HT1080 (cell line): ENCODE results near the gene GPR137. TPM values are rescaled to one million over a fixed set of nuclear protein-coding genes. Genes with fewer than 3 reads are reported as not detected.
A peak's percentile ranks its signal among the peaks of the same experiment; 100 is the strongest.
"Not testable (repeated sequence)": the region's sequence is repeated elsewhere in the genome, so short reads cannot be mapped to it uniquely, and the experiment has no call there.

ENCODE experiments used
- DNase-seq: peaks from one replicate; pipeline ENCODE4 v3.0.0-alpha.2; 2015; ENCODE audit warnings: low read depth
- total RNA-seq: library from RNA; depleted of rRNA; stranded (reverse); fragments of >200 nt; shearing (Covaris generic); gene quantifications from 2 replicates; pipeline ENCODE4 v1.2.3, GENCODE V29; 2014

GPR137 gene
- total RNA-seq, 1 experiment from 2014 or later = 36.7 TPM

DNA sequence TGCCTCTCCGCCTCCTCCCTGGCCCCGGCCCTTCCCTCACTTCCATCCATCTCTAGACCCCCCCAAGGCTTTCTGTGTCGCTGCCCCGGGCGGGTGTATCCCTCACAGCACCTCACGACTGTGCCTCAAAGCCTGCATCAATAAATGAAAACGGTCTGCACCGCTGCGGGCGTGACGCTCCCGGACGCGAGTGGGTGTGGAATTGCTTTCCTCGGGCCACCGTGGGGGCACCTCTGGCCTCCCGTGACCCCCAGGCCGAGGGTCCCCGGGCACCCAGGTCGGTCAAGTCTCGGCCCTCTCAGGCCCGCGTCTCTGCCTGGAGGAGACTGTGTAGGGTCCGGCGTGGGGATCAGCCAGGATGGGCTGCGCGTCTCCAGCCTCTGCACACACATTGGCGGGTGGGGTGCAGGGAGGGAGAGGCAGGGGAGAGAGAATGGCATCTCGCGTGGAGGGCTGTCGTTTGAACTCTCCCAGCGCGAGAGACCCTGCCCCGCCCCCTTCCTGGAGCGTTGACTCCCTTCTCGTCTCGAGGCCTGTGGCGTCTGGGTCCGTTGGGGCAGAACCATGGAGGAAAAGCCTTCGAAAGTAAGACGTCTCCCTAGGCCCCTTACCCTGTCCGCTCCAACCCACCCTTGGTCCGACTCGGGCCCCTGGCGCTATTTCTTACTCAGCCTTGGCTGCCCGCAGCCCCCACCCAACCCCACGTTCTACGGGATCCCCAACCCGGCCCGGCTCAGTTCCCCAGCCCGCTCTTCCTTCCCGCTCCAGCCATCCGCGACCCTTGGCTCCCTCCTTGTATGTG, 14.4 kb downstream of the GPR137 start, which contains the start of gene CATSPERZ:
CATSPERZ (plus strand) TSS at position 512 of the 802 bp plus-strand sequence; CDS start at position 565, 53 bp downstream.
- no peak for DNase-seq

DNA sequence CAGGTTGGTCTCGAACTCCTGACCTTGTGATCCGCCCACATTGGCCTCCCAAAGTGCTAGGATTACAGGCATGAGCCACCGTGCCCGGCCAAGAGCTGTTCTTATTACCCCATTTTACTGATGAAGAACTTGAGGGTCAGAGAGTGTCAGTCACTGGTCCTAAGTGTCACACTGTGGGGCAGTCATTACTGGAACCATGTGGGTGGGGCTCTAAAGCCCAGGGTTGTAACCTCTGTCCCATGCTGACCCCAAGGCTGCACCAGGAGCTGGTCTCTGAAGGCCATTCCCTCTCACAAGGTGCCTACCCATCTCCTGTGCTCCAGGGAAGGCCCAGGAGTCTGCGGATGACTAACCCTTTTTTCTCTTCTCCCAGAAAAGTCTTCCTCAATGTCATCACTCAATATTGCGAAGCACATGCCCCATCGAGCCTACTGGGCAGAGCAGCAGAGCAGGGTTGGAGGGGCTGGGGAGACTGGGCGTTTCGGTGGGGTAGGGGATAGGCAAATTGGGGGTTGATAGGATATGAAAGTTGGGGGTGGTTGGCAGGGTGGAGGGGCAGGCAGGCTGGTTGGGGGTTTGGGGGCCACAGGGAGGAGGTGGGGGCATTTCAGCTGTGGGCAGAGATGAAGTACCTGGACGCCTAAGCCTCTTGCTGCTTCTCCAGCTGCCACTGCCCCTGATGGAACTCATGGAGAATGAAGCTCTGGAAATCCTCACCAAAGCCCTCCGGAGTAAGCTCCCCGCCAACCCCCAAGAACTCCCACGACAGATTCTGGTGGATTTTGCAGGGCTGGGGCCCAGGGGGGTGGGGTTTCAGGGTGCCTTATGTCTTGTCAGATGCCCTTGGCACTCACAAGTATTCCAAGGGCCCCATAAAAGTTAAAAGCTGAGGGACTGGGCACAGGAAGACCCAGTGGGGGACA, 17.7 kb downstream of the GPR137 start:
- DNase-seq = no peak

DNA sequence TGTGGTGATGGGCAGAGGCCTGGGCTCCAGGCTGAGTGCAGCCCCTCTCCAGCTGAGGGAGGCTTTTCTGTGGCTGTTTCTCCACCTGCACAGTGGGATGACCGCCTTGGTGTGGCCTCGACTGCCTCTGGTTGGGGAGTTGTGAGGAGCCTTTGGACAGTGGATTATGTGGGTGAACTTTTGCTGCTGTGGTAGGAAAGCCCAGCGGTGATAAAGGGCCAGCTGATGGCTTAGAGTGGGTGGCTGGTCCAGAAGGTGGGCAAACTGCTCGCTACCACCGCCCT, 18.3 kb downstream of the GPR137 start:
- no peak for DNase-seq

DNA sequence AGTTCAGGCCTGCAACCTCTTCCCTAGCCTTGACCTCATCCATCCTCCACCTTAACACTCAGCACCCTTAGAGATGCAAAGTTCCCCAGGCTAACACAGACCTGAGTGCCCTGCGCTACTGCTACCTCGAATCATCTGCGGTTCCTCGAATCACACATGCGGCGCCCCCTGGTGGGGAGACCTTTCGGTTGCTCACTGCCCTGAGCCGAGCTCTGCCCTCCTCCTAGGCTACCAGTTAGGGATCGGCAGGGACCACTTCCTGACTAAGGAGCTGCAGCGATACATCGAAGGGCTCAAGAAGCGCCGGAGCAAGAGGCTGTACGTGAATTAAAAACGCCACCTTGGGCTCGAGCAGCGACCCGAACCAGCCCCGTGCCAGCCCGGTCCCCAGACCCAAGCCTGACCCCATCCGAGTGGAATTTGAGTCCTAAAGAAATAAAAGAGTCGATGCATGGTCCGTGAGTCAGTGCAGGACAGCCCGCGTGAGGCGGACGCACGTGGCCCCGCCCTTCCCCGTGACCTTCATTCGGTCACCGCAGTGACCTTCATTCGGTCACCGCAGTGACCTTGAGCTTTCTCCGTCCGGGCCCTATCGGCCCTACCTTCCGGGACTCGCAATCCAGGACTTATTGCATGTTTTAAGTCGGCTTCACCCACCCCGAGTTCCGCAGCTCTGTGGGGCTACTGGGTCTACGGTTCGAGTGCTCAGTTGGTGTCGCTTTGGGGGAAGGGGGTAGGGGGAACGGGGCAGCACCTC, 18.8 kb downstream of the GPR137 start:
- DNase-seq = peak; percentile 94

DNA sequence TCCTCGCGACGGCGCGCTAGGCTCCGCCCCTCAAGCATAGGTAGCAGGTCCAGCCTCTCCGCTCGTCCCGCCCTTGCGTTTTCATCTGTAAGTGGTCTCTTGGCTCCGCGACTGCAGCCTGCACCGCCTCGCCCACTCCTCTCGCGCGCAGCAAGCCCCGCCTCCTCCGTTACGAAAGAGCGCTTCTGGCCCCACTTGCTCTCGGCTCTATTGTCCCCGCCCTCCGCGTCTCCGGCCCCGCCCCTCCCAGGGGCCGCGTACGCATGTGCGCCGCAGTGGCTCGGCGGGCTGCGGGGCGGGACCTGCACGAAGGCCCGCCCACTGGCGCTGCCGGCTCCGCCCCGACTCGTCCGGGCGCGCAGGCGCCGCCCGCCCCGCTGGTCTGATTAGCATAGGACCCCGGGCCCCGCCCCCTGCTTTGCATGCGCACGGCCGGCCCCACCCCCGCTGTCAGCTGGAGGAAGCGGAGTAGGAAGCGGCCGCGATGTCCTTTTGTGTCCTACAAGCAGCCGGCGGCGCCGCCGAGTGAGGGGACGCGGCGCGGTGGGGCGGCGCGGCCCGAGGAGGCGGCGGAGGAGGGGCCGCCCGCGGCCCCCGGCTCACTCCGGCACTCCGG, 19.5 kb downstream of the GPR137 start, which contains the start of gene ESRRA:
ESRRA (plus strand) TSS at position 450 of the 616 bp plus-strand sequence. CDS start 1,656 bp downstream, outside the sequence.
- peak; percentile 99 for DNase-seq

DNA sequence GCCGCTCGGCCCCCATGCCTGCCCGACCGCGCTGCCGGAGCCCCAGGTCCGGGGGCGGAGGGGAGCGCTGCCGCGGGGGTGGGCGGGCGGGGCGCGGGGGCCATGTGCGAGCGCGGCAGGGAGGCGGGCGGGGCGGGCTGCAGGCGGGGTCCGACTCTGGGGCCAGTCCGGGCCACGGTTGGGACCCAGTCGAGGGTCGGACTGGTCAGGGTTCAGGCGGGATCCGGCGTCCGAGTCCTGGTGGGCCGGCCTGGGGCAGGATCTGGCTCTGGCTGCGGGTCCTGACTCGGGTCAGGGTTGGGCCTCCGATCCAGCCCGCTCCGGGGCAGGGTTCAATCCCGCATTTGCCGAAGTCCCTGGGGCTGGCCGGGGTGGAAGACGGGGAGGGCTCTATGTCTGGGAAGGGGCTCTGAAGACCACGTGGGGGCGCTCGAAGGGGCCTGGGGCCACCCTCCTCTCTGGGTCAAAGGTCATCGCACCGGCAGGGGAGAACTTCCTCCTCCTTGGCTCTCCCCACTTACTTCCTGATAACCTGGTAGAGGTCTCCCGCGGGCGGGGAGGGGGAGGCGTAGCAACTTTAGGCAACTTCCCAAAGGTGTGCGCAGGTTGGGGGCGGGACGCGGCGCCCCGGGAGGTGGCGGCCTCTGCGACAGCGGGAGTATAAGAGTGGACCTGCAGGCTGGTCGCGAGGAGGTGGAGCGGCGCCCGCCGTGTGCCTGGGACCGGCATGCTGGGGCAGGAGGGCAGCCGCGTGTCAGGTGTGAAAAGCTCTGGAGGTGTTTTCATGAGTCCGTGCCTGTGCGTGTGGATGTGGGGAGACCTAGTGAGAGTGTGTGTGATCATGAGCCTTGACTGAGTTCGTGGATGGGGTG, 20.3 kb downstream of the GPR137 start:
- DNase-seq = peak; percentile 72

DNA sequence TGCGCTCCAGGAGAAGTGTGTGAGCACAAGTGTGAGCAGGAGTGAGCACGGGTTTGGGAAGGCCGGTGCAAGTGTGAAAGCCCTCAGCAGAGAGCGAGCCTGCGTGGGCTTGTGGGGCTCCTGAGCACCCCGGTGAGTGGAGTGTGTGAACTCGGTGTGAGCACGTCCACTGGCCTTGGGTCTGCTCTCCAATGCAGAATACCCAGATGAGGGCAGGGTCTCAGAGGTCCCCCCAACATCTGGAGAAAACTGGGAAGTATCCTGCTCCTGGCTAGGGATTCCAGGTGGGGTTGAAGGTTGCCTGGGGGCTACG, 20.9 kb downstream of the GPR137 start:
- DNase-seq = no peak

DNA sequence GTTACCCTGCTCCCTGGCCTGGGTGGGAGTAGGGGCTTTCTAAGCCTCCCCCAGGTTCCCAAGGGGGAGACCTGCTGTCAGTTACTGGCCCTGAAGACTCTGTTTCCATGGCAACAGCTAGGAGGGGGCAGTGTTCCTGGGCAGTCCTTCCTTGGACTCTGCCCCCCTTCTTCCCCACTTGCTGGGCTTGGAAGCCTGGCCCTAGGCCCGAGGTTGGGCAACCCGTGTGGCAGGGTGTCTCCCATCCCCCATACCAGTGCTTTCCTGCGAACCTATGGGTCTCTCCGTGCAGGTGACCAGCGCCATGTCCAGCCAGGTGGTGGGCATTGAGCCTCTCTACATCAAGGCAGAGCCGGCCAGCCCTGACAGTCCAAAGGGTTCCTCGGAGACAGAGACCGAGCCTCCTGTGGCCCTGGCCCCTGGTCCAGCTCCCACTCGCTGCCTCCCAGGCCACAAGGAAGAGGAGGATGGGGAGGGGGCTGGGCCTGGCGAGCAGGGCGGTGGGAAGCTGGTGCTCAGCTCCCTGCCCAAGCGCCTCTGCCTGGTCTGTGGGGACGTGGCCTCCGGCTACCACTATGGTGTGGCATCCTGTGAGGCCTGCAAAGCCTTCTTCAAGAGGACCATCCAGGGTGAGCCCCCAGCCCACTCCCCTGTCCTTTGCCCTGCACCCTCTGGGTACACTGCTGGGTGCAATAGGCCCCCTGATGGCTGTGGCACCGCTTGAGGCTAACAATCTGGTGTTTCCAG, 21.4 kb downstream of the GPR137 start:
- DNase-seq = no peak

DNA sequence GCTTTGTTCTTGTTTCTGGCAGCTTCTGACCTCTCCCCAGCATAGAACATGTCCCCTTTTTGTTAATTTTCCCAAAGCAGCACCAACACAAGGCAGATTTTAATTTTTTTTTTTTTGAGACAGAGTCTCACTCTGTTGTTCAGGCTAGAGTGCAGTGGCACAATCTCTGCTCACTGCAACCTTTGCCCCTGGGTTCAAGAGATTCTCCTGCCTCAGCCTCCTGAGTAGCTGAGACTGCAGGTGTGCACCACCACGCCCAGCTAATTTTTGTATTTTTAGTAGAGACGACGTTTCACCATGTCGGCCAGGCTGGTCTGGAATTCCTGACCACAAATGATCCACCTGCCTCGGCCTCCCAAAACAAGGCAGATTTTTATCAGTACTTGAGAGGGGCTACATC, 22.1 kb downstream of the GPR137 start:
- DNase-seq = not testable (repeated sequence)

DNA sequence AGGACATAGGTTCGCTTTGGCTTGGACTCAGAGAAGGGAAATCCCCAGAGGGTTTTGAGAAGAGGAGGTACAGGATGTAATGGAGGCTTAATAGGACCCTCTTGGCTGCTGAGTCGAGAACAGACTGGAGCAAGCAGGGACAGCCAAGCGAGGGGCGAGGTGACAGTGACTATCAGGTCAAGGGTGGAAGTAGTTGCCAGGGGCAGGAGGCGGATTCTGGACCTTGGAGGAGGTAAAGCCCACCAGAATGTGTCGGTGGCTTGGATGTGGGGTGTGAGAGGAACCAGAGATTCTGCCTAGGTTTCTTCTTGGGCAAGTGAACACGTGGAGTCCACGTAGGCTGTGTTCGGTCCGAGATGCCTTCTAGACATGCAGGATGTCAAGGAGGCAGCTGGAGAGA, 27.3 kb downstream of the GPR137 start:
- no peak for DNase-seq

DNA sequence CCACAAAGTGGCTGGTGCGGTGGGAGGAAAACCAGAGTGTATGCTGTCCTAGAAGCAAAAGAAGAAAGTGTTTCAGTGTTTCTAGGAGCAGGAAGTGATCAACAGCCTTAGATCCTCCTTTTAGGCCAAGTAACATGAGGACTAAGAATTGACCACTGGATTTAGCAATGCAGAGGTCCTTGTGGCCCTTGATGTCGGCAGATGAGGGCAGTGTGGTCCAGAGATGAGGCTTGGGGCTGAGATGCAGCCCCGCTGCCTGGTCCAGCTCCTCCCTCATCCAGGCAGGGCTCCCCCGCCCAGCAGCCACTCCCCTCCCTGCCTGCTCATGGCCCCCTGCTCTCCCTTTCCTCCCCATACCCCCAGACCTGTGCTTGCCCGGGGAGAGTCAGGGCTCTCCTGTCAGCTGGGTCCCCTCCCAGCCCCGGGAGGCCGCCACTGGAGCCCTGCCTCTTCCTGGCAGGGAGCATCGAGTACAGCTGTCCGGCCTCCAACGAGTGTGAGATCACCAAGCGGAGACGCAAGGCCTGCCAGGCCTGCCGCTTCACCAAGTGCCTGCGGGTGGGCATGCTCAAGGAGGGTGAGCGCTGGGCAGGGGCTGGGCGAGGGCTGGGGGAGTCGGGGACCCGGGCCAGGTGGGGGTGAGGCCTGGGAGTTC, 28.0 kb downstream of the GPR137 start:
- no peak for DNase-seq

DNA sequence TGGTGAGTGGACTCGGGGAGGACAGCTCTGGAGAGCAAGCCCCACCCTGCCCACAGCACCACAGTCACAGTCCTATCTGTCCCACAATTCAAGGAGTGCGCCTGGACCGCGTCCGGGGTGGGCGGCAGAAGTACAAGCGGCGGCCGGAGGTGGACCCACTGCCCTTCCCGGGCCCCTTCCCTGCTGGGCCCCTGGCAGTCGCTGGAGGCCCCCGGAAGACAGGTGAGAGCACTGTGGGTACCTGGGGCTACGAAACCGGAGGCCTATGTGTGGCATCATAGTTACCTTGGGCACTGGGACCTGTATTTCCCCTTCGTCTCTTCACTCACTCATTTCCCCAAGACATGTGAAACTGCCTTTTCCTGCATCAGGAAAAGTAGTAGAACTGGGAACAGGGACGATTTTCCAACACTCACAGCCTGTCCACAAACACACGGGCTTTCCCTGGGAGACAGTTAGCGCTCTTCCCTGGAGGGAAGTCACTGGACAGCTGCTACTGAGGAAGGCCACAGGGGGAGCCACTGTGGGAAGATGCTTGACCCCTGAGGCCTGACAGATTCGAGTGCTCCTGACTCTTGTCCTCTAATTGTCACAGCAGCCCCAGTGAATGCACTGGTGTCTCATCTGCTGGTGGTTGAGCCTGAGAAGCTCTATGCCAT, 28.6 kb downstream of the GPR137 start:
- DNase-seq = no peak

DNA sequence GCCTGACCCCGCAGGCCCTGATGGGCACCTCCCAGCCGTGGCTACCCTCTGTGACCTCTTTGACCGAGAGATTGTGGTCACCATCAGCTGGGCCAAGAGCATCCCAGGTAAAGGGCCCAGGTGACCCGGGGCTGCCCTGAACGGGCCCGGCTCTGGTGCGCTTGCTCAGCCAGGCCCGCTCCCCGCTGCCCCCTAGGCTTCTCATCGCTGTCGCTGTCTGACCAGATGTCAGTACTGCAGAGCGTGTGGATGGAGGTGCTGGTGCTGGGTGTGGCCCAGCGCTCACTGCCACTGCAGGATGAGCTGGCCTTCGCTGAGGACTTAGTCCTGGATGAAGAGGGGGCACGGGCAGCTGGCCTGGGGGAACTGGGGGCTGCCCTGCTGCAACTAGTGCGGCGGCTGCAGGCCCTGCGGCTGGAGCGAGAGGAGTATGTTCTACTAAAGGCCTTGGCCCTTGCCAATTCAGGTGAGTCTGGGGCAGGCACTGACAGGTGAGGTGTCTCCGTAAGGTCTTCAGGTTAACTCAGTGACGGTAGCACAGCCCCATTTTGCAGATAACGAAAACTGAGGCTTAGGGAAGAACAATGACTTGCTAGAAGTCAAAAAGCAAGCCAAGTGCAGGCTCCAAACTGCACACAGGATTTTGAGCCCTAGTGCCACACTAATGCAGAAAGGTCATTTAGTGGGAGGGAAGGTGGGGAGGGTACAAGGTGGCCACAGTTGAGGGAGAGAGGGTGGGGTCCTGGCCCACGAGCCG, 29.3 kb downstream of the GPR137 start:
- no peak for DNase-seq

DNA sequence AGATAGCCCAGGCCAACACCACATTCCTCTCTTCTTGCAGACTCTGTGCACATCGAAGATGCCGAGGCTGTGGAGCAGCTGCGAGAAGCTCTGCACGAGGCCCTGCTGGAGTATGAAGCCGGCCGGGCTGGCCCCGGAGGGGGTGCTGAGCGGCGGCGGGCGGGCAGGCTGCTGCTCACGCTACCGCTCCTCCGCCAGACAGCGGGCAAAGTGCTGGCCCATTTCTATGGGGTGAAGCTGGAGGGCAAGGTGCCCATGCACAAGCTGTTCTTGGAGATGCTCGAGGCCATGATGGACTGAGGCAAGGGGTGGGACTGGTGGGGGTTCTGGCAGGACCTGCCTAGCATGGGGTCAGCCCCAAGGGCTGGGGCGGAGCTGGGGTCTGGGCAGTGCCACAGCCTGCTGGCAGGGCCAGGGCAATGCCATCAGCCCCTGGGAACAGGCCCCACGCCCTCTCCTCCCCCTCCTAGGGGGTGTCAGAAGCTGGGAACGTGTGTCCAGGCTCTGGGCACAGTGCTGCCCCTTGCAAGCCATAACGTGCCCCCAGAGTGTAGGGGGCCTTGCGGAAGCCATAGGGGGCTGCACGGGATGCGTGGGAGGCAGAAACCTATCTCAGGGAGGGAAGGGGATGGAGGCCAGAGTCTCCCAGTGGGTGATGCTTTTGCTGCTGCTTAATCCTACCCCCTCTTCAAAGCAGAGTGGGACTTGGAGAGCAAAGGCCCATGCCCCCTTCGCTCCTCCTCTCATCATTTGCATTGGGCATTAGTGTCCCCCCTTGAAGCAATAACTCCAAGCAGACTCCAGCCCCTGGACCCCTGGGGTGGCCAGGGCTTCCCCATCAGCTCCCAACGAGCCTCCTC, 30.2 kb downstream of the GPR137 start:
- DNase-seq = not testable (repeated sequence)

DNA sequence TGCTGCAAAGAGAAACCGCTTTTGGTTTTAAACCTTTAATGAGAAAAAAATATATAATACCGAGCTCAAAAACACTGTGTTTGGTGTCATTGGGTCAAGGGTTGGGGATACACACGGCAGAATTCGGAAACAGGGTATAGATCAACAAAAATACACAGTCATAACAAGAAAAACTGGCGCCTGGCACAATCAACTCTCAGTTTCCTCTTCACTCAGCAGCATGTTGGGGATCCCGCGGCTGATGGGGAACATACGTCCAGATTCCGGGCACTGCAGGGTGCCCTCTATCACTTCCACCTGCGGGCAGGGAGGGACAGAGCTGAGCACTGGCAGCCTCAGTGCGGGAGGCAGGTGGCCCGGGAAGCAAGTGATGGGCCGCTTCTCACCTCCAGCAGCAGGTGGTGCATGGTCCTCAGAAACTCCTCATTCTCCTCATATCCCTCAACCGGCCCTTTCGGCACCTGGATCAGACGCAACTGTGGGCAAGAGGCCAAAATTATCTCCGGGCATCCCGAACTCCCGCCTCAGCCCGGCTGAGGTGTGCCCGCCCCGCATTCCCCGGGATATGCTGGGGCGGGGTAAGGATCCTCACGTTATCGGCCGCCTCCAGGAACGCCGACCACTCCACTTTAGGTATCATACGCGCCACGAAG, 31.1 kb downstream of the GPR137 start:
- DNase-seq = peak; percentile 51

DNA sequence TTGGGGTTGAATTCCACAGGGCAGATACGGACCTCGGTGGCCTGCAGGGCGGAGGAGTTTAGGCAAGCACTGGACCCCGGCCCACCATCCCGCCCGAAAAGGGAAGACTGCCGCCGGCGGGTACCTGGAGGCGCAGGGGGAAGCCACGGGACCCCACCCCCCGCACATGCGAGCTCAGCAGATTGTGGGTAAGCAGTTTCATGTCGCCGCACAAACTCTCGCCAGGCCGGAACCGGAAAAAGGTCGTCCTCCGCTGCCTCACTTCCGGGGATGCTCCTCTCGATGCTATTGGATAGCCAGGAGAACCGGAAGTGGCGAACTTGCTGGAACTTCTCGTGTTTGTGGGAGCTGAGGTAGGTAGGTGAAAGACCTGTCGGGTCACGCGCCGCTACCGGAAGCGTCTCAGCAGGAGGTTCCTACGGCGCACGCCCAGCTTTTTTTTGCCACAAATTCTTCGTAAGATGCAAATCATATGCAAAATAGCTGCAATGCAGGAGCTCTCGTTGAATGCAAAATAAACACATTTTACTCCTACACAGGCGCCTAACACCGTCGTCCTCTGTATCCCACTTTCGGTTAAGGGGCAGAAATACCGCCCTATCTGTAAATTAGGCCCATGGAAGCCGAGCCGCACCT, 31.8 kb downstream of the GPR137 start, which contains the start of gene TRMT112:
TRMT112 (minus strand) TSS at position 235 of the 636 bp plus-strand sequence; CDS start at position 202, 33 bp downstream.
- peak; percentile 99 for DNase-seq
